ENCODE data around the gene GALNT14. TPM values are rescaled to one million over a fixed set of nuclear protein-coding genes. Genes with fewer than 3 reads are reported as not detected.

Gene GALNT14
- total RNA-seq, 1 experiment from 2014 or later: 2.7 TPM

GRCh38 chr2:31090188-31090587 is 48.1 kb downstream of the GALNT14 start:
- Histone ChIP-seq H2AFZ (ENCODE audit: low read length) (no peak overlapping the region), H3K4me2 (ENCODE audit: insufficient read depth, insufficient read length, low read length) (no peak overlapping the region), H3K9me3 (ENCODE audit: control insufficient read depth, low read depth, low read length) (no peaks in the 10 kb centered on the region), H4K20me1 (ENCODE audit: control insufficient read depth, insufficient read depth, insufficient read length) (no peaks in the 10 kb centered on the region), H2BK120ac (ENCODE audit: low read depth, low read length, poor library complexity, severe bottlenecking) (no peak overlapping the region), H4K8ac (replicated peaks; ENCODE audit: insufficient read length, low read depth, low read length) (no peak overlapping the region), H2BK12ac (ENCODE audit: insufficient read length, low read depth, low read length) (no peak overlapping the region), H3K4ac (ENCODE audit: low read depth, low read length) (no peak overlapping the region), H3K23ac (ENCODE audit: insufficient read length, low read depth, low read length) (no peak overlapping the region), H2BK15ac (ENCODE audit: low read depth, low read length) (no peak overlapping the region), H2BK5ac (ENCODE audit: insufficient read length, low read length) (no peak overlapping the region), H3K56ac (ENCODE audit: insufficient read length, low read depth, low read length) (no peak overlapping the region), H3K27me3 (ENCODE audit: insufficient read depth, low read length) (no peaks in the 10 kb centered on the region), H2AK5ac (ENCODE audit: insufficient read length, low read length) (no peak overlapping the region), H4K5ac (ENCODE audit: insufficient read length, low read depth, low read length) (no peak overlapping the region), H3K18ac (ENCODE audit: insufficient read length, low read depth, low read length) (no peak overlapping the region), H3K9ac (ENCODE audit: extremely low read depth, insufficient read length, low read length) (no peak overlapping the region), H3K27ac (ENCODE audit: insufficient read length, low read depth, low read length) (no peak overlapping the region), H3T11ph (ENCODE audit: low read length) (no peak overlapping the region), H3K14ac (ENCODE audit: insufficient read depth, low read length) (no peak overlapping the region), H3K23me2 (ENCODE audit: insufficient read length, low read depth, low read length, poor library complexity, severe bottlenecking) (no peaks in the 10 kb centered on the region), H4K91ac (ENCODE audit: insufficient read length, low read depth, low read length) (no peak overlapping the region), H3K79me1 (ENCODE audit: insufficient read depth, low read depth, low read length, poor library complexity, severe bottlenecking) (no peaks in the 10 kb centered on the region), H2BK20ac (ENCODE audit: low read depth, low read length, poor library complexity, severe bottlenecking) (no peak overlapping the region), H3K79me2 (ENCODE audit: insufficient read depth, low read length) (no peaks in the 10 kb centered on the region), H3K4me1 (ENCODE audit: insufficient read depth, low read length) (no peaks in the 10 kb centered on the region)
- Mint-ChIP-seq H3K4me1 (no peaks in the 10 kb centered on the region), H3K27me3 (ENCODE audit: low read depth) (peaks cover 11% of the 10 kb centered on the region; the same call in 1 of the 2 replicates), H3K9me3 (no peaks in the 10 kb centered on the region), H3K36me3 (ENCODE audit: insufficient read depth in 1 of 3, low read depth in 3 of 3) (no peaks in the 10 kb centered on the region; a peak in 1 of 7 replicates), H3K27ac (no peak overlapping the region; a peak in 1 of 7 replicates), H3K4me3 (no peak overlapping the region)
- TF ChIP-seq CTCF (conservative IDR thresholded peaks at IDR 0.05): no peak
- WGBS (ENCODE audit: extremely low coverage, insufficient read length, low lambda C conversion rate): no CpG with 5 or more reads among the region's 7 CpGs
- no peak for DNase-seq

Data from H9 (cell line).